NCI-H1092 treated with DMSO at 0.1 percent for 48 hours (cell line): ENCODE results near the gene ILF3.

Experiments used
- DNase-seq: peaks from one replicate; lab custom pipeline; 2025; lab: John Stamatoyannopoulos, UW

The ILF3 gene

DNA sequence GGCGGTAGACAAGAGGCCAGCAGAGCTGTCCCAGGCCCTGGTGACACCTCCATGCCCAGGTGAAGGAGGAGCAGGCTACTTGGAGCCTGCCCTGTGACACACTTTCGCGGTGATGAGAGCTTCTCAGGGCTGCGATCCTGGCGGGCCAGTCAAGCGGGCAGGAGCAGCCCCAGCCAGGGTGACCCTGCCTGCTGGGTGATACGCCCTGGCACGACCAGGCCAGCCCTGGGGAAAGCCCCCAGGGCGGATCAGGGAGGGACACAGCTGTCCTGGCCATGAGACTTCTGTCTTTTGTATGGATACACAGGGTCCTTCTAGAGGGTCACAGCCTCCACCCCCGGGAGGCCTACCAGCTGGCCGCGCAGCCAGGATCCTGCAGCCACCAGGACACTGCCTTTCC lies 76.8 kb downstream of the ILF3 start:
- no peak for DNase-seq

DNA sequence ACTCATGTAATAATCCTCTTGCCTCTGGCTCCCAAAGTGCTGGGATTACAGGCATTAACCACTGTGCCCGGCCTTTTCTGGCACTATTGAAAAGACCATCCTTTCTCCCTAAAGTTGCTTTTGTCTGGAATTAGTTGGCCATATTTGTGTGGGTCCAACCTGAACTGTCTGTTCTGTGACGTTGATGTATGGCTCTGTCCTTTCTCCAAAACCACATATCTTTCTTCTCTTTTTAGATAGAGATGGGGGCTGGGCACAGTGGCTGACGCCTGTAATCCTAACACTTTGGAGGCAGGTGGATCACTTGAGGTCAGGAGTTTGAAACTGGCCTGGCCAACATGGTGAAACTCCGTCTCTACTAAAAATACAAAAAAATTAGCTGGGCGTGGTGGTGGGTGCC lies 81.6 kb downstream of the ILF3 start:
- DNase-seq: no peak

DNA sequence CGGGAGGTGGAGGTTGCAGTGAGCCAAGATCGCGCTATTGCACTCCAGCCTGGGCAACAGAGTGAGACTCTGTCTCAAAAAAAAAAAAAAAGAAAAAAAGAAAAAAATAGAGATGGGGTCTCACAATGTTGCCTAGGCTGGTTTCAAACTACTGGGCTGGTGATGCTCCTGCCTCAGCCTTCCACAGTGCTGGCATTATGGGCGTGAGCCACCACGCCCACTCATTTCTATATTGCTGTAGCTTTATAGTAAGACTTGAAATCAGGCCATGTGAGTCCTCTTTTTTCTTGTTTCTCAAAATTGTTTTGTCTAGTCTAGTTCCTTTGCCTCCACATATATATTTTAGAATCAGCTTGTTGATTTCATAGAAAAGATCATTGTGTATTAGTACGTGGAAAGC lies 82.0 kb downstream of the ILF3 start:
- no peak for DNase-seq

DNA sequence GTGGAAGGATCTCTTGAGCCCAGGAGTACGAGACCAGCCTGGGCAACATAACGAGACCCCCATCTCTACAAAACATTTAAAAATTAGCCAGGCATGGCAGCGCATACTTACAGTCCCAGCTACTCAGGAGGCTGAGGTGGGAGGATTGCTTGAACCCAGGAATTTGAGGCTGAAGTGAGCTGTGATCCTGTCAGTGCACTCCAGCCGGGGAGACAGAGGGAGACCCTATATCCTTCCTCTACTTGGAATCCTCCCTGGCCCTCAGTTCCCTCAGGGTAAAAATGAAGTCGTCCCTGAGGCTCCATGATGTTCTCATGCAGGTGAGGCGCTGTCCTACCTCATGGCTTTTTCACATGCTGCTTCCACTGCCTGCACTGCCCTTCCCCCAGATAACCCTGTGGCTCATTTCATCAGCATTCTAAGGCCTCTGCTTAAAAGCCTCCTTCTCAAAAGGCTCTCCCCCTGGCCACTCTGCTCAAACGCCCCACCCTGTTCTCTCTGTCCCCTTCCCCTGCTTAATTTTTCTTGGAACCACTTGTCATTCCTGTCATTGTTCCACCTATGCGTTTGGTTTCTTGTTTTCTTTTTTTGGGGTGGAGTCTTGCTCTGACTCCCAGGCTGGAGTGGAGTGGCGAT lies 82.9 kb downstream of the ILF3 start:
- no peak for DNase-seq

DNA sequence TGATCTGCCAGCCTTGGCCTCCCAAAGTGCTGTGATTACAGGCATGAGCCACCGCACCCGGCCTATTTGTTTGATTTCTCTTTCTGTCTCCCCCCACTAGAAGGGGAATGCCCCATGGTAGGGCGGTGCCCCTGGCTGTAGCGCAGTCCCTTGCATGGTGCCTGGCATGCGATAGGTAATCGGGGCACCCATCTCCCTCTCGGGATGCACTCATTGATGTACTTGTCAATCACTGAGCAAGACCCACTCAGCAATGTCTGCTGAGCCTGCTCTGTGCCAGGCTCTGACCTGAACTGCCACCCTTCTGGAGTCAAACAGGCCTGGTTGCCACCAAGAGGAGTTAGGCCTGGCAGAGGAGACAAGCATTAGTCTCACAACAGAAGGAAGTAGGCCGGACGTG lies 83.6 kb downstream of the ILF3 start:
- DNase-seq: no peak

DNA sequence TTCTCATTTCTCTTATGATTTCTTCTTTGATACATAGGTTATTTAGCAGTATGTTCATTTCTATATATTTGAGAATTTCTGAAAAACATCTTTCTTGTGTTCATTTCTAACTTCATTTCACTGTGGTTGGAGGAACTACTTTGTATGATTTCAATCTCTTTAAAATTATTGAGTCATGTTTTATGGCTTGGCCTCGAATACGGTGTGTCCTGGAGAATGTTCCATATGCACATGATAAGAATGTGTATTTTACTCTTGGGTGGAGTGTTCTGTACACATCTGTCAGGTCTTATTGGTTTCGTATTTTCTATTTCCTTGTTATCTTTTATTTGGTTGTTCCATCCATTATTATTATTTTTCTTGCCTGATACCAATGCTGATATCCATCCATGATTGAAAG lies 86.7 kb downstream of the ILF3 start:
- no peak for DNase-seq
